Measurements from ENCODE around the gene DISP2. TPM values are rescaled to one million over a fixed set of nuclear protein-coding genes. Genes with fewer than 3 reads are reported as not detected.
A peak's percentile ranks its signal among the peaks of the same experiment; 100 is the strongest.

DISP2 gene
- polyA plus RNA-seq, 1 donor: 0.35 TPM

DNA sequence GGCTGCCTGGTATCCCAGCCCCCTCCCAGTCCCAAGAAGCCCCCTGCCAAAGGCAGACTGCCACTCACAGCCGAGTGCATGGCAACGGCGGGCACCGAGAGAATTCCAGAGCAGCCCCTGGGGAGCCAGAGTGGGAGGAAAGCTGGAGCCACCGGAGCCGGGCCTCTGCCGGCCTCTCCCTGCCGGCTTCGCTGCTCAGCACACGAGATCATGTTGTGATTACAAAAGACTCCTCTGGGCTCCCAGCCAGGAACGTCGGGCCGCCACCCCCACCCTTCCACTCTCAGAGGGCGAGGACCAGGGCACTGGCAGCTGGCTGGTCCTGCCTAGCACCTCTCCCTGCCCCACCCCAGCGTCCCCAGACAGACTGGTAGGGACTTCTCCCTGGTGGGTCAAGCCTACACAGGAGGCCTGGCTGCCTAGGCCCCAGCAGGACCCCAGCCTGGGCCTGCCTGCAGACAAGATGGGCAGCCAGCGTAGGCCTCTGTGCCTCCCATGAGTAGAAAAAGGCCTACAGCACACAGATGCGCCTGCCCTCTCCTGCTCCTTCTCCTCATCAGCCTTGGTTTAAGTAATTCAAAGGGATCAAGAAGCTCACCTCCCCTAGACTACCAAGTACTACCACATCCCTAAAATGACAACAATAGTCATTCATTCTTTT, 17.1 kb upstream of the DISP2 start, which contains the start of gene CCDC9B:
TSS of gene CCDC9B (minus strand) at position 200 of the 661 bp plus-strand sequence. CDS start at position 80, 120 bp downstream.
- DNase-seq: peak; percentile 77

GRCh38 chr15:40342416-40343320, 15.4 kb upstream of the DISP2 start:
- DNase-seq: no peak

- no peak for DNase-seq
Observed at GRCh38 chr15:40343512-40343911, 14.5 kb upstream of the DISP2 start.

DNA sequence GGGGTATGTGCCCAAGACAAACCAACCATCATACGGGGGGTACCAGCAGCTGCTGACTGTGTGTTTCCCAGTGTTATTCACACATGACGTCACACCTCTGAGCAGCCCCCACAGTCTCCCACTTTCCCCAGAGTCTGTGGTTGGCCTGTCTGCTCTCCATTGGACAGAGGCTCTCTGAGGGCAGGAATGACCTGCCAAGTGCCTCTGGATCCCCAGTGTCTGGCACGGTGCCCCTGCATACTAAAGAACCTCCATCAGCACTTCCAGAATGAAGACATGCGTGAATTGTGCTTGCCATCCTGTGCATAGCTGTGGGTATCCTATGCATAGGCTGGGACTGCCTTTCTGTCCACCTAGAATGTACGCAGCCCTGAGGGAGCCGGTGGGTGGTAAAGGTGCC, 13.8 kb upstream of the DISP2 start:
- DNase-seq: no peak

GRCh38 chr15:40344631-40345120, 13.3 kb upstream of the DISP2 start:
- DNase-seq: no peak

DNA sequence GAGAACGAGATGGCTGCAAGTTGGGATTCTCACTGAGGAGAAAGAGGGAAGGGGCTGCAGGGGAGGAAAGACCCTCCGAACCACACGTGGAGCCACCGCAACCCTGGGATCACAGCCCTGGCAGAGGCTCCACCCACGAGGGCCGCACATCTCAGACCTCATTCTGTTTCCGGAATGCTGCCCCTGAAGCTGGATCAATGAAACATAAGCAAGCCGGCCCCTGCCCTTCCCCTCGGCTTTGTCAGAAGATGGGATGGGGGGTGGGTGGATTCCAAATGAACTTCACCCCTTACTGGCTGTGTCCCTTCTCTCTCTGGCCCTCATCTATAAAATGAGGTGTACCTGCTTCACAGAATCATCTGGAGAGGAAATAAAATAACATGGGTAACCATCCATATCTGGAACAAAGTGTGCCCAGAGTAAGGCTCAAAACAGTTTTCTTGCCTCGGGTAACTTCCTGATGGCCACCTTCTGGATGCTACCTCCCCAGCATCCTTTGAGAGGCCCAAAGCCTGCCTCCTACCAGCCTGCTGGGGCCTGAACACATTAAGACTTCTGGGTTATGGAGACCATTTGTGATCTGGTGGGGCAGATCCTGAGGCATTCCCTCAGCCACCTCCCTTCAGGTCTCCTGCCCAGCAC, 12.7 kb upstream of the DISP2 start:
- DNase-seq: no peak

GRCh38 chr15:40345867-40346578, 12.0 kb upstream of the DISP2 start:
- DNase-seq: no peak

- no peak for DNase-seq
Observed at GRCh38 chr15:40346579-40347558, 11.2 kb upstream of the DISP2 start.

DNA sequence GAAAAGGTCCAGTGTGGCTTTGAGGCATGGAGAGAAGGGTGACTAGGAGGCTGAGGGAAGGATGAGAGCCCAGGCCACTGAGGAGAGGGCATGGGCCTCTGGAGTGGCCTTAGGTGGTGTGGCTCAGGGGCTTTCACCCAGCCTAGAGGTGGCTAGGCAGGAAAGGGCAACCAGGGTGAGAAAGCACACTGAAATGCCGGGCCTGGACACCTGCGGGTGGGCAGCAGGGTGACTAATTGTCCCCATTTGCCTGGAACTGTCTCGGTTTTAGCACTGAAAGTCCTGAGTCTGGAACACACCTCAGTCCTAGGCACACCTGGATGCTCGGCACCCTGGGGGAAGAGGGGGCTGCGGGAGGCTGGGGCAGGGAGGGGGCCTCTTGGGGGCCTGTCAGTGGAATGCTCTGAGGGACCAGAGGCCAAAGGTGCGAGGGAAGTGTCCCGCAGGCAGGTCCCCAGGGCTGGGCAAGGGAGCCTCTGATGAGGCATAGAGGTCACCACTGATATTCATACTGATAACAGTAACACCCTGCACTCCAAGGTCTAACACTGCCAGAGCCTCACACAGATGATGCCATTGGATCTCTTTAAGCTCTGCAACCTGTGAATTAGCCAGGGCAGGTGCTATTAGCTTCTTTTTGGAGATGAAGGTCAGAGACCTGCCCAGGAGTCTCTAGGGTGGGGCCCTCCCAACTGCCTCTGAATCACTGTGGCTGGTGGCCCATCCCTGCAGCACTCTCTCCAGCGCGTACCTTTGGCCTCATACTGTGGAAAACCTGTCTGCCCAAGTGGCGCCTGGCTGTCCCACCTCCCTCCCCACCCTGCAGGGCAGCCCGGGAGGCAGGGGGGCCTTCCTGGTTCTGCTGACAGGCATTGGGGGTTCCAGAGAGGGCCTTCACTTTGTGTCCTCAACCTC, 10.2 kb upstream of the DISP2 start:
- DNase-seq: no peak

- DNase-seq: no peak
Observed at GRCh38 chr15:40348474-40348870, 9.5 kb upstream of the DISP2 start.

- no peak for DNase-seq
Observed at GRCh38 chr15:40349163-40349562, 8.9 kb upstream of the DISP2 start.

- DNase-seq: no peak
Observed at GRCh38 chr15:40352281-40352901, 5.6 kb upstream of the DISP2 start.

DNA sequence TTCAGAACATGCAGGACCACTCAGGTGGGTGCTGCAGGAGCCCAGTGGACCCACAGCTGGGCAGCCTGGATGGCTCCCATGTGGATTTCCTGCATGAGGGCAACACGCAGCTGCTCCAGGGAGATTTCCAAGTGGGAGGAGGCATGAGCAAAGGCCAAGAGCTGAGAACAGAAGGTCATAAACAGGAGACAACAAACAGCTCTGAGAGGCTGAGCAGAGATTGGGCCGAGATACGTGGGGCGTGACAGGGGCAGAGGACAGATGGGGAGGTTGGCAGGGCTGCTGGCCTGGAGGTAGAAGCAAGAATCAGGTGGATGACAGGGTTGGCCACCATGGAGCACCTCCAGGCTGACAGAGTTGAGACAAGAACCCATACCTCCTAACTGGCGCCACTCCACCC, 4.3 kb upstream of the DISP2 start:
- no peak for DNase-seq

- no peak for DNase-seq
Observed at GRCh38 chr15:40354408-40355171, 3.4 kb upstream of the DISP2 start.

- DNase-seq: no peak
Observed at GRCh38 chr15:40355976-40356585, 1.9 kb upstream of the DISP2 start.

DNA sequence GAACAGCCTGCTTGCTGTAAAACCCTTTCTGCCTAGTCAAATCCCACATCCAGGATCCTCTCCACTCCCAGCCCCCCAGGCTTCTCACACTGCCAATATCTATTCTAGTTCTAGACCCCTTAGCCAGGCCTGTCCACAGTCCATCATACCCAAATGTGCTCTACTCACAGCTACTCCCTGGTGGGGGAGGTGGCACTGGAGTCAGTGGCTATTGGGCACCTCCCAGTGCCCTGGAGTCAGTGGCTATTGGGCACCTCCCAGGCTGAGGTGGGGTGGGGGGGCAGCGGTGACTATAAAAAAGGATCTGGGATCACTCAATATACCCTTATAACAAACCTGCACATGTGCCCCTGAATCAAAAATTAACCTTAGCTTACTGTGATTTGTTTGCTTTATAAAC, 773 bp upstream of the DISP2 start:
- no peak for DNase-seq

GRCh38 chr15:40358471-40359353, 693 bp downstream of the DISP2 start:
- DNase-seq: no peak

All from left kidney (tissue), 2 donors.